Spleen (tissue), 13 donors: Measurements from ENCODE around the gene NDUFAF8. TPM values are rescaled to one million over a fixed set of nuclear protein-coding genes. Genes with fewer than 3 reads are reported as not detected.

ENCODE experiments used
- DNase-seq: peaks from one replicate; pipeline ENCODE4 v3.0.0-alpha.2; 2020
- H3K27ac ChIP-seq, 8 donors: fragments of 200-600 bp; sonication (generic) in 7 of 8; 1 replicate in 4 of 8; 2 replicates in 4 of 8; pipeline versions ENCODE4 v1.5.0 to v1.8.0; 2016 to 2021; ENCODE audit warnings: inconsistent platforms in 4 of 8, mild to moderate bottlenecking in 4 of 8, moderate library complexity in 1 of 8
- H3K27me3 ChIP-seq, 7 donors: fragments of 200-600 bp; sonication (generic) in 6 of 7; replicated peaks in 1 of 7; 1 replicate in 4 of 7; 2 replicates in 3 of 7; pipeline versions ENCODE4 v1.5.0 to v1.8.0; 2016 to 2021; ENCODE audit warnings: inconsistent platforms in 3 of 7, mild to moderate bottlenecking in 1 of 7
- H3K36me3 ChIP-seq, 6 donors: fragments of 200-600 bp; sonication (generic) in 5 of 6; 1 replicate in 4 of 6; 2 replicates in 2 of 6; pipeline versions ENCODE4 v1.5.0 to v1.8.0; 2016 to 2021; ENCODE audit warnings: inconsistent platforms in 2 of 6
- H3K4me1 ChIP-seq, 6 donors: fragments of 200-600 bp; sonication (generic) in 5 of 6; 1 replicate in 3 of 6; 2 replicates in 3 of 6; pipeline versions ENCODE4 v1.5.0 to v1.8.0; 2016 to 2021; ENCODE audit warnings: inconsistent platforms in 3 of 6
- H3K4me3 ChIP-seq, 8 donors: fragments of 200-600 bp; sonication (generic) in 7 of 8; 1 replicate in 4 of 8; 2 replicates in 4 of 8; pipeline versions ENCODE4 v1.5.0 to v1.8.0; 2016 to 2021; ENCODE audit warnings: inconsistent platforms in 4 of 8, mild to moderate bottlenecking in 4 of 8, moderate library complexity in 2 of 8
- H3K9me3 ChIP-seq, 8 donors: fragments of 200-600 bp; sonication (generic) in 7 of 8; 1 replicate in 4 of 8; 2 replicates in 4 of 8; pipeline versions ENCODE4 v1.5.0 to v1.8.0; 2016 to 2021; ENCODE audit warnings: inconsistent platforms in 4 of 8
- CTCF ChIP-seq, 11 experiments: fragments of 200-600 bp in 7 of 11; fragments of 450-650 bp in 4 of 11; sonication (generic) in 4 of 11; IDR thresholded peaks in 8 of 11; conservative IDR thresholded peaks in 3 of 11; 1 replicate in 7 of 11; 2 replicates in 4 of 11; pipeline versions ENCODE4 v1.4.0 to v1.8.0; 2016 to 2021; ENCODE audit warnings: antibody characterized with exemption in 11 of 11, inconsistent platforms in 4 of 11, mild to moderate bottlenecking in 1 of 11
- POLR2A ChIP-seq, 3 donors: fragments of 450-650 bp; IDR thresholded peaks; one replicate each; pipeline ENCODE4 v1.5.1; 2017; ENCODE audit warnings: antibody characterized with exemption in 3 of 3, mild to moderate bottlenecking in 1 of 3
- POLR2AphosphoS5 ChIP-seq, 3 donors: sonication (generic); formaldehyde crosslinking; IDR thresholded peaks; one replicate each; pipeline ENCODE4 v1.5.1; 2017; ENCODE audit warnings: antibody characterized with exemption in 3 of 3
- WGBS, 5 donors: extraction: QIAGEN DNeasy Blood & Tissue Kit in 3 of 5; methylation state at CpG; one replicate each; pipeline versions ENCODE4 v1.1.5 to v1.1.7; 2013 to 2018; 5-methylcytosine and 5-hydroxymethylcytosine counted together
- intact Hi-C: fragments of 100-400 bp; cut with DNase I; formaldehyde crosslinking; loops from one replicate; pipeline ENCODE4 v1.15.0; 2023; ENCODE audit warnings: low total_unique reads
- long read RNA-seq, 2 donors: transcript quantifications; one replicate each; lab custom pipeline, GENCODE V29; 2026
- polyA plus RNA-seq, 3 donors: library from polyadenylated mRNA; stranded (reverse); fragments of 200-250 nt; gene quantifications; one replicate each; pipeline ENCODE4 v1.2.1, GENCODE V29; 2013
- total RNA-seq, 7 donors: library from RNA; depleted of rRNA in 3 of 7; stranded (reverse); fragments of >200 nt in 3 of 7; fragmentation: NEBNext Ultra II Directional in 4 of 7; extraction: Animal tissue kit (Norgen Biotek cat#: 25700) in 4 of 7; gene quantifications; one replicate each; pipeline versions ENCODE4 v1.1.0 to v1.2.1, GENCODE V29; 2016 to 2021
- donor health status: healthy with polysubstance abuse.
- donor health status: DM: no; HTN: no; CAD: no; lungs with moderate emphysema.
- donor health status: DM: no; HTN: no; CAD: no.
- donor health status: Bipolar disorder and iron deficiency.
- donor health status: healthy.
- donor health status: DM: no; HTN: no; CAD: no.
- donor health status: DM: yes; HTN: yes; CAD: no.

Gene NDUFAF8
- 10 to 100 TPM; 22.0 to 49.3 (median 34.3) TPM for total RNA-seq
- 10 to 100 TPM; 54.9 to 57.6 (median 56.7) TPM for polyA plus RNA-seq
- long read RNA-seq, donor 1, transcript NDUFAF8-201 (3 exons, 615 nt), result major isoform, 30 of 31 reads
- long read RNA-seq, donor 1, partial matches to known transcripts, result 0 of 31 reads
- long read RNA-seq, donor 1, other reads (novel, unspliced or antisense), result 0 of 31 reads
- long read RNA-seq, donor 2, transcript NDUFAF8-201 (3 exons, 615 nt), result major isoform, 19 of 23 reads
- long read RNA-seq, donor 2, partial matches to known transcripts, result 0 of 23 reads
- long read RNA-seq, donor 2, other reads (novel, unspliced or antisense), result 0 of 23 reads

- Histone ChIP-seq H3K27me3 (no peaks in the 10 kb centered on the region), H3K9me3 (no peaks in the 10 kb centered on the region), H3K4me3 (peak within 1 kb of the TSS; percentile 83 to 100 (median 100)), H3K4me1 (peaks cover 19 to 79% (median 57%) of the 10 kb centered on the region in 6 donors), H3K27ac (peak within 1 kb of the TSS; percentile 66 to 91 (median 87)), H3K36me3 (peaks cover 0 to 41% (median 6%) of the 10 kb centered on the region in 6 donors)
- WGBS, 5 donors, result 0 to 1% (median 0%) methylated on average over 19 to 100 of the region's 100 CpGs
- DNase-seq, result peak; percentile 97
- intact Hi-C loops, result no loop called here
- TF ChIP-seq POLR2AphosphoS5 (IDR thresholded peaks at IDR 0.05) (peak; percentile 93 to 96 (median 94)), CTCF (IDR thresholded peaks at IDR 0.05 in 8 of 11, conservative IDR thresholded peaks at IDR 0.05 in 3 of 11) (peak in 6 of 11 experiments; percentile 10 to 52 (median 48)), POLR2A (IDR thresholded peaks at IDR 0.05) (peak in 2 of 3 donors; percentile 60 to 86)
Measured at GRCh38 chr17:81238815-81239713, at the start of gene NDUFAF8, which contains the start of gene TEPSIN. NDUFAF8 (plus strand) TSS chr17:81239318; CDS start chr17:81239364, 46 bp downstream. TEPSIN (minus strand) TSS chr17:81239055; CDS start chr17:81239033, 22 bp downstream.

- intact Hi-C loops, result loop anchor here (10.0 kb wide), 1 partner anchor 45 kb away; no protein-coding TSS in a partner anchor
- no peaks in the 10 kb centered on the region for H3K9me3 ChIP-seq
- DNase-seq, result no peak
- TF ChIP-seq POLR2A (IDR thresholded peaks at IDR 0.05), result no peak
- peak in 1 of 11 experiments; percentile 19 for TF ChIP-seq CTCF (IDR thresholded peaks at IDR 0.05 in 8 of 11, conservative IDR thresholded peaks at IDR 0.05 in 3 of 11)
- TF ChIP-seq POLR2AphosphoS5 (IDR thresholded peaks at IDR 0.05), result peak in 1 of 3 donors; percentile 26
- no peak overlapping the region for H3K4me3 ChIP-seq
- H3K36me3 ChIP-seq, result peaks cover 0 to 66% (median 19%) of the 10 kb centered on the region in 6 donors
- 84 to 90% (median 88%) methylated on average over 14 to 27 of the region's 27 CpGs for WGBS, 5 donors
- H3K27ac ChIP-seq, result no peak overlapping the region
- no peaks in the 10 kb centered on the region for H3K27me3 ChIP-seq
- H3K4me1 ChIP-seq, result peaks cover 0 to 27% (median 20%) of the 10 kb centered on the region in 6 donors
Measured at GRCh38 chr17:81189670-81190530, 49.2 kb upstream of the NDUFAF8 start.

- H3K27me3 ChIP-seq, result no peaks in the 10 kb centered on the region
- 95 to 98% (median 96%) methylated on average over 26 to 28 of the region's 28 CpGs for whole genome bisulfite sequencing, 5 donors
- no peak for TF ChIP-seq CTCF (IDR thresholded peaks at IDR 0.05 in 8 of 11, conservative IDR thresholded peaks at IDR 0.05 in 3 of 11)
- TF ChIP-seq POLR2A (IDR thresholded peaks at IDR 0.05), result no peak
- no peak for TF ChIP-seq POLR2AphosphoS5 (IDR thresholded peaks at IDR 0.05)
- no peak for DNase-seq
- H3K4me3 ChIP-seq, result no peak overlapping the region
- no peak overlapping the region for H3K27ac ChIP-seq
- peaks cover 0 to 73% (median 19%) of the 10 kb centered on the region in 6 donors for H3K36me3 ChIP-seq
- H3K9me3 ChIP-seq, result no peaks in the 10 kb centered on the region
- intact Hi-C loops, result loop anchor here (10.0 kb wide), 1 partner anchor 46 kb away; no protein-coding TSS in a partner anchor
- peaks cover 0 to 34% (median 23%) of the 10 kb centered on the region in 6 donors for H3K4me1 ChIP-seq
Measured at GRCh38 chr17:81190591-81190990, 48.5 kb upstream of the NDUFAF8 start.
